ENCODE data around the gene RBM19.
"Not testable (repeated sequence)": the region's sequence is repeated elsewhere in the genome, so short reads cannot be mapped to it uniquely, and the experiment has no call there.

Gene RBM19

DNA sequence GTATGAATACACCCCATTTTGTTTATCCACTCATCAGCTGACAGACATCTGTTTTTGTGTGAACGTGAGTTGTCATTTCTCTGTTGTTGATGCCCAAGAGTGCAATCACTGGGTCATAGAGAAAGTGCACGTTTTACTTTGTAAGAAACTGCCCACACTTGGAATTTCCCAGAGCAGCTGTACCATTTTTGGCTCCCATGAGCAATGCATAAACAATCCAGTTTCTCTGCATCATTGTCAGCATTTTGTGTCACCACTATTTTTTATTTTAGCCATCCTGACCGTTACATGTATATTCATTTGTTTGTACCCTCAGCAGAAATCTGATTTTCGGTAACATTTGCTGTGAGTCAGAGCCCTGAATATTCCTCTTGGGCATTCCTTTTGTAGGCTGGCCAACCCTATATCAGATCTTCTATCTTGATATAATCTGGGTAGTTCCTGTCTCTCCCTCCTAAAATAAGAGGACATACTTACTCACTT, 62.7 kb downstream of the RBM19 start:
- no peak for DNase-seq (ENCODE audit: low read depth in 2 of 2)

DNA sequence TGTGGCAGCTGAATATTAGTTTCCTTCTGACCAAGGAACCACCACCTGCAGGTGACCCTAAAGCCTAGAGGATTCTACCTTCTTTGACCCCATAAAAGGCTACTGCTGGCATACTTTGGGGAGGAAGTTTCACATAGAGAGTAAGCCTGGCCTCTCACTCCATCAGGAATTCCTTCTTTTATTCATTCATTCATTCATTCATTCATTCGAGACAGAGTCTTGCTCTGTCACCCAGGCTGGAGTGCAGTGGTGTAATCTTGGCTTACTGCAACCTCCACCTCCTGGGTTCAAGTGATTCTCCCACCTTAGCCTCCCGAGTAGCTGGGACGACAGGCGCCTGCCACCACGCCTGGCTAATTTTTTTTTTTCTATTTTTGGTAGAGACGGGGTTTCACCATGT, 64.8 kb downstream of the RBM19 start:
- not testable (repeated sequence) for DNase-seq (ENCODE audit: low read depth in 2 of 2)

DNA sequence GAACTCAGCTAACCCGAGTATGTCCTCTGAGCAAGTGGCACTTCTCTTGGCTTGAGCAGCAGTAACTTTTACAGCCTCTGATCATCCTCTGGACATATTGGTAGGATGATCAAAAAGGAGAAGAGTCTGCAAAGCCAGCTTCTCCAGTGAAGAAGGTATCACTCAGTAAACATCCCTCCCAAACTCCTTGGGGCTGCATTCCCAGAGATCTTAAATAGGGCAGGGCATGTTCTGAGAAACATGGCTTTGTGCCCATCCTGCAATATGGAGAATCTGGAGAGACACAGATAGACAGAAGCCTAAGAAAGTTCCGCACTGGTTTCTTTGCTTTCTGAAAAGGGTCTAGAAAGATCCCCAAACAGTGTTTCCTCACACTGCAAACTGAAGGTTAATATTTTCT, 65.4 kb downstream of the RBM19 start:
- no peak for DNase-seq (ENCODE audit: low read depth in 2 of 2)

DNA sequence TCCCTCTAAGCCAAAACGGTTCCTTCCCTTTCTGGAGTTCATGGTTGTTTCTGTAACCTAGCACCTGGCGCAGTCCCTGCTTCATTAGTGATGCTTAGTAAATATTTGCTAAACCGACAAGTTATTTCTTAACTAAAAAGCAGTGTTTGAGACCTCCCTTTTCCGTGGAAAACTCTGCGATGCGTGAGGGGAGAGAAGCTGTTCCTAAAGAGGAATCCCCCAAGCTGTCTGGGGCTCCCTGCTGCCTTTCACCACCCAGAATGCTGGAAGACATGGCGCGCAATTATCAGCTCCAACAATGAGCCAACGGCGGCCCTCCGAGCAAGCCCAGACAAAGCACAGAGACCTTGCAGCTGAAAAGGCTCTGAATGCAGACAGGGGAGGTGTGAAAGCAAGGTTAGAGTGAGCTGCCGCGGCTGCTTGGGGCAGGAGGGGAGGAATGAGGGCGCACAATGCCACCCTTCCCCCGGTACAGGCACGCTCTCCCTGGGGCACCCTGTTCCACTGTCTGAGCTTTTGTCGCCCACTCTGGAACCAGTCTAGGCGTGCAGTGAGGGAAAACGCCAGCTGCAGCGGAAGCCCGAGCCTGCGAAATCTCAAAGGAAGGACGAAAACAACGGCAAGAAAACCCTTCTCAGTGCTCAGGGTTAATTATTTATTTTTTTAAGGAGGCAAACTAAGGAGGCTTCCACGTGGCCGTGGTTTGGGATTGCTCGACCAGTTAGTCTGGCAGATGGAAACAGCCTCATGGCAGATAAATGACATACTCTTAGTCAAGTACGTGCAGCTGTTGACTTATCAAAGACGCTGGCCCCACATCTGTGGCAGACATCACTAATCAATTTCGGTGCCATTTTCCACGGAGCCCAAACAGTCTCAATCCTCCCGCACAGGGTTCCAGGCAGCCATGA, 66.3 kb downstream of the RBM19 start:
- no peak for DNase-seq (ENCODE audit: low read depth in 2 of 2)

DNA sequence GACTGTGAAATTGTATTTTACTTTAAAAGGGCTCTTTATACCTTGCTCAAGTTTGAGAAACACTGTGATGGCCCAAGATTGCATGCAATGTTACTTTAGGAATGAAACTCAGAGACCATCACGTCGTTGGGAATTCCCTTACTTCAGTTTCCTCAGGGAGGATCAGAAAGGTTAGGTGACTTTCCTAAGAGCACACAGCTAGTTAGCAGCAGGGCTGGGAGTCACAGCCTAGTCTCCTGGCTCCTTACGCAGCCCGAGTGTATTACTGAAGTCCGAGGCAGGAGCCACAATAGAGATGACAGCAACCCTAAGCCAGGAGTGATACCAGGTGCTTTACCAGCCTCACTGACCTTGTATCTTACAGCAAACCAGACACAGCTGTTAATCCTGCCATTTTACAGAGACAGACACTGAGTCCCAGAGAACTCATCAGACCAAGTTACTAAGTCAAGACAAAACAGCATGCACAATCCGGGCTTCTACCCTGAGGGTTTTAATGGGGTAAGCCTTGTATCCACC, 67.0 kb downstream of the RBM19 start:
- DNase-seq (ENCODE audit: low read depth in 2 of 2) = no peak

DNA sequence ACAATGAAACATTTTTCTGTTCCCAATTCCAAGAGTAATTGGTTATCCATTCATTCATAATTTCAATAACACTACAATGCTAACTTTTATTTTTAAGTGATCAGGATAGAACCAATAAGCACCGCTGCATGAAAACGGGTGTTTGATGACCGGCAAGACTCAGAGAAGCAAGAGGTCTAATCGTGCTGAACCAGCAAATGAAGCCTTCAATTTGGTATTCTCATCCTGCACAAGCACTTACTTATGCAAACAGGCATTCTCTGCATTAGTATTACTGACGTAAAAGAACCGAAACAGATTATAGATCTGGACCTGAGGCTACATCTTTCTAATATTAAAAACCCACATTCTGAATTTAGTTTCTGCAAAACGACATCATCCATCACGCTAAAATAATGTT, 67.7 kb downstream of the RBM19 start:
- DNase-seq (ENCODE audit: low read depth in 2 of 2) = no peak

DNA sequence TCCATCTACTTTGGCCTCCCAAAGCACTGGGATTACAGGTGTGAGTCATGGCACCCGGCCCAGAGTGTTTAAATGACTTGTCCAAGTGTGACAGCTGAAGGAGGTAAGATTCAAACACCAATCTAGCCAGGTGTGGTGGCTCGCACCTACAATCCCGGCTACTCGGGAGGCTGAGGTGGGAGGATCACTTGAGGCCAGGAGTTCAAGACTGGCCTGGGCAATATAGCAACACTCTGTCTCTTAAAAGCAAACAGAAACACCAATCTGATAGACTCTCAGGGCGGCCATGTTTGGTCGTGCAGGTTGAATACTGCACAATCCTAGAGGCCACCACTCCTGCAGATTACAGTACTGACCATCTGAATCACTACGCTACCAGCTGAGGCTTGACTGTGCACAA, 68.7 kb downstream of the RBM19 start:
- DNase-seq (ENCODE audit: low read depth in 2 of 2) = no peak

DNA sequence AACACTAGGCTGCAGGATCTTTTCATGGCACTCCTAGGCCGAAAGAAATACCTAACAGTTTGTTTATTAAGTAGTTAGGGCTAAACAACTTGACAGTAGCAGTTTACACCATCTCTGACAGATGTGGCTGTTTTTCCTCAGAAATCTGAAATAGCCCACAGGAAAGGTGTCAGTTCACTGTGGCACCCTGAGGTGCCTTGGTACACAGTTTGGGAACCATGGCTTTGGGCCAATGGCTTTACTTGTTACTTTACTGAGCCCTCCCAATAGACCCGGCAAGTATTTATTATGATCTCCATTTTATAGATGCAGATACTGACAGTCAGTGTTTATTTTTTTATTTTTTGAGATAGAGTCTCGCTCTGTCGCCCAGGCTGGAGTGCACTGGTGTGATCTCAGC, 69.3 kb downstream of the RBM19 start:
- no peak for DNase-seq (ENCODE audit: low read depth in 2 of 2)

DNA sequence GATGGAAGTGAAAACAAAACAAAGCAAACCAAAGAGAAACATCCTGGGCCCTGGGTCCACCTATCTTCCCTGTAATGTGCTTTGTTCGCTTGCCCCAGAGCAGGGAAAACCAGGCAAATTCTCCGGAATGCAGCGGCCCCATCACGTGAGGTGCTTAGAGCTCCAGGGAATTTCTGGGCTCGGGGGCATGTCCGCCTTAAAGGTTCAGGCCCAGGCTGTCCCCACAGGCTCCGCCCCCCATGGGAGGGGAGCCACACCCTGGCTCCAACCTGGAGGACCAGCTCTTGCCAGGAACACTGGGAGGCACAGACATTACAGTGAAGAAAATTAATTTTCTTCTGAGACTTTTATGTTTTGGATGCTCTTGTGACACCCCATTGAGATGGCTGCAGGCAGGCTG, 69.9 kb downstream of the RBM19 start:
- no peak for DNase-seq (ENCODE audit: low read depth in 2 of 2)

DNA sequence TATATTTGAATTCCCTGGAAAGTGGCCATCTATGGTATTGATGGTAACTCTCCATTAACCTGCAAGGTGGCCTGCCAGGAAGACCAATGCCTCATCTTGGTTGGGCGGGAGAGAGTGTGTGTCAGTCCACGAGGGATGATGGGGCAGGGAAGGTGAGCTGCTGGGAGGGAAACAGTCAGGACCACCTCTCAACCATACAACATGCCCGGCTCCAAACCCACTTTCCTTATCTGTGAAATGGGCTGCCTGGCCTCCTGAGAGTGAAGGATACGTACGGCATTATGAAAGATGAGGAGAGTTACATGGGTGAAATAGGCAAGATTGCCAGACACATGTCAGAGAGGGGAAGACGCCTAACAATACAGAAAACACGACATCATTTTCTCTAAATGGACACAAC, 70.9 kb downstream of the RBM19 start:
- DNase-seq (ENCODE audit: low read depth in 2 of 2) = no peak

DNA sequence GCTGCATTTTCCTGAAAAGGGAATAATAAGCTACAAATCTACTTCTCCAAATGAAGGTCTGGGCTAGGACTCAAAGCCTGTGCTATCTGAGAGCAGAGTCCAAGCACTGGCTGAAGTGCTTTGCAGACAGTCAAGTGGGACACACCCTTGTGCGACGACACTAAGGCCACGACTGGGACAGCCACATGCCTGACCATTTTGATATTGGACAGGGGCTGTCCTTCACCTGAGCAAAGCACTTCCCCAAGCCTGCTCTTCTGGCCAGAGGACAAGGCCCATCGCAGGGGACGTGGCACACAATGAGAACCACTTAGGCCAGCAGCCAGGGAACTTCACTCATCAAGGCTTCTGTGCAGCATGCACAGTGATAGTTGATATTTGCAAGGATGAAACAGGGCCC, 71.4 kb downstream of the RBM19 start:
- no peak for DNase-seq (ENCODE audit: low read depth in 2 of 2)

DNA sequence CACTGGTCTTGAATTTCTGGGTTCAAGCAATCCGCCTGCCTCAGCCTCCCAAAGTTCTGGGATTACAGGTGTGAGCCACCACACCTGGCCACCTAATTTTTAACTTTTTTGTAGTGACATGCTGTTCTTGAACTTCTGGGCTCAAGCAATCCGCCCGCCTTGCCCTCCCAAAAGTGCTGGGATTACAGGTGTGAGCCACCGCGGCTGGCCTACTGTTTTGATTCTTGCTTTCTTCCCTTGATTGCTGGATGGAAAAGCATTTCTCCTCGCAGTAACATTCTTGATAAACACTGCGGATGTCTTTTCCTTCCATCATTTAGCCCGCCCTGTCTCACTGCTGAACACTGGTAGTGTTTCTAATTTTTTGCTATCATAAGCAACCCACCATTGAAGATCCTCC, 72.9 kb downstream of the RBM19 start:
- DNase-seq (ENCODE audit: low read depth in 2 of 2) = no peak

DNA sequence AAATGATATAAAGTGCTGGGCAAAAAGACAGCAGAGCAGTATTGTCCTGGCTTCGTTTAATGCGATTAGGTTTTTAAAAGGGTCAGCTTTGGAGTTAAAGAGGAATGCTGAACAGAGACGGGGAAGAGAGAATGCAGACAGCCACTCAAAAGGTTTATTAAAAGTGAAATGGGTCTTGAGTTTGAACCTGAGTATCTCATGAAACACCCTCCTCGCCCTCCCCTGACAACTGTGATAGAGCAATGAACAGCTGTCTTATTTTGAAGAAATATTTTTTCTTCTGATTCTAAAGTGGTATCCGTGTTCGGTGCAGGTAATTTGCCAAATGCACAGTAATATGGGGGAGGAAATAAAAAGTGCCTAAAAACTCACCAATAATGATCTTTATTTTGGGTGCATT, 73.6 kb downstream of the RBM19 start:
- DNase-seq (ENCODE audit: low read depth in 2 of 2) = no peak

DNA sequence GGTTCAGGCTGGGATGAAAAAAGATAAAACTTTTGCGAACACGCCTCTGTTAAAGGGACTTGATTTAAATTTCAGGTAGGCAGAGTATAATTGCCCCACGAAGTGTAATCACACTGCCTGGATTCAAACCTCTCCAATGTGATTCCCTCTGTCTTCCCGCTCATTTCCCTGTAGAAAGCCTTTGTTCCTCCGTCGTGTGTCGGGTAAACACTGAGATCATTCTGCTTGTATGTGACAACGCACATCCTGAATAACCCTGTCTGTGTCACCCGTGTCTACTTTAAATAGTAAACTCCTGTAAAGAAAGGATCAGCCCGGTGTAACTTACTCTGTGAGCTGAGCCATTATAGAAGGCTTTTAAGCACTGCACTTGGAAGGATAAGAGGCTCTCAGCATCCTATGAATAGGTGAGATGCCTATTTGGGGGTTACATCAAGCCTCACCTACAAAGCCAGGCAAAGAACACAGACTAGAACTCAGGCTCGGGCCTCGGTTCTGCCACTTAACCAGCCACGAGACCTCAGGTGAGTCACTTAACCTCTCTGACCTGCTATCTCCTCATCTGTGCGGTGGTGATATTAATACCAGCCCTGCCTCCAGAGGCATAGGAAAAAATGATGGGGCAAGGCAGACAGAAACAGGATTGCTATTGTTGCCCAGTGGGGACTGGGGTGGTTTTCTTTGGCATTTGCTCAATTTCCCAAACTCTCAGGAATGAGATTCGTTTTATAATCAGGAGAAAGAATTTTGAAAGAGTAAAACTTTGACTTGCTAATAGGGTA, 74.2 kb downstream of the RBM19 start:
- no peak for DNase-seq (ENCODE audit: low read depth in 2 of 2)

DNA sequence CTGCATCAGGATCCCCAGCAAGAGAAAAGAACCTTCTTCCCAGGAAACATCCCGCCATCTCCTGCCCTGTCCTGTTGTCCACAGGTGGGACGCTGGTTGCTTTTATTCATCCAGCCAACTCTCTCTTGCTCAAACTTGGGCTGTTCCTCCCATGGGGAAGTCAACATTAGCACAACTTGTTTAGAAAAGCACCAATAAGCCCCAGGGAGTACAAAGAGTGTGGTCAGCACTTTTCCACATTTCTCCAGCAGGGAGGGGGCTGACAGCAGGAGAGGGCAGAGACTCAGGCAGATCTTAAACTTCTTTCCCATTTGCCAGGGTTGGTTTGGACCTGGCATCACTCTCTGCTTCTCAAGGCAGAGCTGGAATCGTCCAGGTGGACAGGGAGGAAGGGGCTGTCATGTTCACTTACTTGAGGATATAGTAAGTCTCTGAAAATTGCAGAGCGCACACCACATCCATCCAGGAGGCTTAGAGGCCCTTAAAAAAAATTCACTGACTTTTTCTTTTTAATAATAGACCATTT, 74.9 kb downstream of the RBM19 start:
- DNase-seq (ENCODE audit: low read depth in 2 of 2) = no peak

DNA sequence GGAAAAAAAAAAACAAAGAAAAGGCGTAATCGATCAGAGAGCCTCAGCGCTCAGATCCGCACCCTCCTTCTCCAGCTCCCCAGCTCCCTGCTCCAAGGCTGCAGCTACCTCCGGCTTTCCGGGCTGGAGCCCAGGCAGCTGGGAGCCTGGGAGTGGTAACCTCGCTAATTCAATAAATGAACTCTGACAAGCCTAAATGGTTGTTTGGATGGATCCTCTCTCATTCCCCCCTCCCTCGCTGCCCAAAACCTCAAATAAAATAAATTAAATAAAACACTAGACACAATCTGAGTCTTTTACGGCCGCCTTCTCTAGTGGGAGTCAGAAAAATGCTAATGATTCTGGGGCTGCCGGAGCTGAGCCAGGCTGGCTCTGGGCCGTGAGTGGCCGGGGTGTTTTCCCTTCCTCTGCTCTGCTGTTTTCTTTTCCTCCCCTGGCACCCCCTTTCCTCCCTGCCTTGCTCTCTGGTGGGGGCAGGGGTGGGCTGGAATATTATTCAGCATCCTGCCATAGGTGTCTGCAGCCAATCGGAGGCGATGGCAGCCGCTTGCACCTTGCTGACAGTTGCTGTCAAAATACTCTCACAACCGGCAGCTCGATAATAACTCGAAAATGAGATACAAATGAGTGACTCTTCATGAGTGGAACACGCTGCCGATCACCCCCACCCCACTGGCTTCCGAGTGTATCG, 76.1 kb downstream of the RBM19 start:
- DNase-seq (ENCODE audit: low read depth in 2 of 2) = no peak

DNA sequence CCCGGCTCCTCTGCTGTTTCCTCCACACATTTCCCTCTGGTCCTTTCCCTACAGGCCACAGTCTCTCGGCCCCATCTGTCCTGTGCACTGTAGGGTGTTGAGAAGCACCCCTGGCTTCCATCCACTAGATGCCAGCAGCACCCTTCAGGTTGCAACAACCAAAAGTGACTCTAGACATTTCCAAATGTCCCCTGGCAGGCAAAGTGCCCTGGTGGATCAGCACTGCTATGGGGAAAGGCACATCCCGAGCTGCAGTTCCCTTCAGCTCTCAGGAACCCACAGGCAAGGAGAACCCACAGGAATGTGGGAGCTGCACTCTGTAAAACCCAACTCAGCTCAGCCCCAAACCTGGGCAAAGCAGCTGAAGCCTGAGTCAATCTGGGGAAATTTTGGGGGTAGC, 77.0 kb downstream of the RBM19 start:
- DNase-seq (ENCODE audit: low read depth in 2 of 2) = no peak

DNA sequence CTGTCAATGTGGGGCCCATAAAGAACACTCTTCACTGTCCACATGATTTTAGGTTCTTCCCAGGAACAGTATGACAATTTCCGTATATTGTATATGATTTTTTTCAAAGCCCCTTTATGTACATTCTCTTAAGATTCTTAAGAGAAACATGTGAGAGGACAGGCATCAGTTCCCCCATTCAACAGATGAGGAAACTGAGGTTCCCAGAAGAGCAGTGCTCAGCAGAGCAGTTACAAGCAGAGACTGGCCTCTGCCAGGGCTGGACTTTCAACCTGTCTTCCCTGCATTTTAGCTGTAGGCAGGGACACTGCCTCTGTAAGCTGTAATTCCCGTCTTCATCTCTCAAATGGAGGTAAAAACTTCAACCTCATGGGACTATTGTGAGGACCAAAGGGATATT, 77.7 kb downstream of the RBM19 start:
- DNase-seq (ENCODE audit: low read depth in 2 of 2) = no peak

DNA sequence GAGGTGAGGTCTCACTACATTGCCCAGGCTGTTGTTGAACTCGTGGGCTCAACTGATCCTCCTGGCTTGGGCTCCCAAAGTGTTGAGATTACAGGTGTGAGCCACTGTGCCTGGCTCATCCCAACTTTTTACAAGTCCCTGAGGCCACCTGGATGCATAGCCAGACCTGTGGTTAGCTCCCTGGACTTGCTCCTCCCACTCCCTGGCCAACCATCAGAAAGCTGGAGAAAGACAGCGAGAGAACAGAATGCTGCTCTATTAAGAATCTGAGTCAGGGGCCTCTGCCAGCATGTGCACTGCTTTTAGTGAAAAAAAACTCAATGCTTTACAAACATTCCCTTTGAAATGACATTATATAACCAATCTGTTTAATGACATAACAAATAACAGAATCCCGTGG, 78.2 kb downstream of the RBM19 start:
- no peak for DNase-seq (ENCODE audit: low read depth in 2 of 2)

DNA sequence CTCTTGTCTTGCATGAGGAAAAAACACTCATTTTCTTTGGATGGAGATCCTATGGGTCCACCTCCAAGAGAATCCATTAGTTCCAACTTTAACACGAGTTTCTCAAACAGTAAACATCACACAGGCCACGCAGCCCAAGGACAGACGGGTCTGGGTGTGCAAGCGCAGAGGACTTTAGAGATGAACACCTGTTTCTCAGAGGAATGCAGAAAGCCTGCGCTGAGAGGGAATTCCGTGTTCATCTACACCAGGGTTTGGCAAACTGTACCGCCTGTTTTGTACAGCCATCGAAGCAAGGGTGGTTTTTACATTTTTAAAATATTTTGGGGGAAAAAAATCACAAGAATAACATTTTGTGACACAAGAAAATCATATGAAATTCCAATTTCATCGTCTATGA, 79.4 kb downstream of the RBM19 start:
- DNase-seq (ENCODE audit: low read depth in 2 of 2) = no peak

DNA sequence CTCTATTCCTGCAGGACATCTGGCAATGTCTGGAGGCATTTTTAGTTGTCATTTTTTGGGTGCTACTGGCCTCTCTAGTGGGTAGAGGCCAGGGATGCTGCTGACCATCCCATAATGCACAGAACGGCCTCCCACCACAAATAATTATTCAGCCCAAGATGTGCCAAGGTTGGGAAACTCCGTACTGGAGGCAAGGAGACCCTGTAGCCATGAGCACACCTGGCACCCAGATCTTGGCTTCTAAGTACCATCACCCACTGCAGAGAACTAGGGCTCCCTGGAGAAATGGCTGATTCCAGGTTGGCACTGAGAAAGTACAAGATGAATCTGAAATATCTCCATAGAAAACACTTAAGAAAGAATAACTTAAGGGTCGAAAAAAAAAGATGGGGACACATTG, 81.7 kb downstream of the RBM19 start:
- no peak for DNase-seq (ENCODE audit: low read depth in 2 of 2)

DNA sequence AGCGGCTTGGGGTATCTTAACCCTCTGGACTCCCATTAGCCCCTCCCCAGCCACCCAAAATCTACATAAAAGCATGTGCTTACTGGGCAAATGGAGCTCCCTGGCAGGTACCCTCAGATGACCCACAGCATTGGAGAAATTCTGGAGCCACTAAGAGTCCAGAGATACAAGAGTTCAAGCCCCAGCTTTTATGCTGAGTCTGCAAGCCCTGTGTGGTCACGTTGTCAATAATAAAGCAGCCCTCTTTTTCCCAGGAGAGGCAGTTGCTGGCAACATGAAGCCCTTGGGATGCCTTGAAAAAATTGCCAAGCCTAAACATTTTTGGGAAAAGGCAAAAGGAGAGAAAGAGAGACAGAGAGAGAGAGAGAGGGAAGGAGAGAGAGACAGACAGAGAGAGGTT, 83.4 kb downstream of the RBM19 start:
- no peak for DNase-seq (ENCODE audit: low read depth in 2 of 2)

Measured in stimulated activated CD4-positive, alpha-beta T cell treated with anti-CD3 and anti-CD28 coated beads, Interleukin-15, amount 100 ng/mL, for 48 hours (primary cell).